ENCODE data around the gene GNG13. TPM values are rescaled to one million over a fixed set of nuclear protein-coding genes. Genes with fewer than 3 reads are reported as not detected.

The GNG13 gene
- total and polyA plus RNA-seq, 2 experiments from 2014 or later = 0.29 TPM; not detected in 1

DNA sequence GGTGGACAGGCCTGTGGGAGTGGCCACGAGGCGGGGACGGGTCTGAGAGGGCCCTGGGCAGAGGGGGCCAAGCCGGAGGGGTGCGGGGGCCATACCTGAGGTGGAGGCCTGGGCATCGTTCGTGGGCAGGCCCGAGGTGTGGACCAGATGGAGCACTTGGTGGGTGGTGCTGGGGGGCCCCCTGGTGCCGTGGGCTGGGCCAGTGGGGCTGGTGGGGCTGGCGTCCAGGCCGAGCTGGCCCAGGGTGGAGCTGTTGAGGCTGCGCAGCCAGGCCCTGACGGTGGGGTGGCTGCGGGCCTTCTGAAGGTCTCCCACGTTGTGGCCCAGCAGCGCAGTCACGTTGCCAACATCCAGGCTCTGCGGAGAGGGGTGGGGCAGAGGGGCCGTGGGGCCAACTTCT, 30.6 kb downstream of the GNG13 start:
- DNase-seq (ENCODE audit: low spot score) (no peak), ATAC-seq (no peak)
- H3K27ac Mint-ChIP-seq = no peak overlapping the region
- H3K4me2 ChIP-seq = no peak overlapping the region
- H3K36me3 ChIP-seq (ENCODE audit: insufficient read depth) = no peaks in the 10 kb centered on the region
- no peaks in the 10 kb centered on the region for H3K9me2 ChIP-seq (ENCODE audit: insufficient read depth)
- H3K27me3 Mint-ChIP-seq (ENCODE audit: insufficient read depth, low read depth, poor library complexity) = peaks cover 12% of the 10 kb centered on the region
- 0 out of 2 replicates have a peak, but pooled peaks cover 3% of the 10 kb centered on the region for H3F3A ChIP-seq (replicated peaks; ENCODE audit: low read depth)
- no peak overlapping the region for H3K4me3 Mint-ChIP-seq
- H3K36me3 Mint-ChIP-seq (ENCODE audit: low read depth) = no peaks in the 10 kb centered on the region
- TF ChIP-seq, protein P1, sequence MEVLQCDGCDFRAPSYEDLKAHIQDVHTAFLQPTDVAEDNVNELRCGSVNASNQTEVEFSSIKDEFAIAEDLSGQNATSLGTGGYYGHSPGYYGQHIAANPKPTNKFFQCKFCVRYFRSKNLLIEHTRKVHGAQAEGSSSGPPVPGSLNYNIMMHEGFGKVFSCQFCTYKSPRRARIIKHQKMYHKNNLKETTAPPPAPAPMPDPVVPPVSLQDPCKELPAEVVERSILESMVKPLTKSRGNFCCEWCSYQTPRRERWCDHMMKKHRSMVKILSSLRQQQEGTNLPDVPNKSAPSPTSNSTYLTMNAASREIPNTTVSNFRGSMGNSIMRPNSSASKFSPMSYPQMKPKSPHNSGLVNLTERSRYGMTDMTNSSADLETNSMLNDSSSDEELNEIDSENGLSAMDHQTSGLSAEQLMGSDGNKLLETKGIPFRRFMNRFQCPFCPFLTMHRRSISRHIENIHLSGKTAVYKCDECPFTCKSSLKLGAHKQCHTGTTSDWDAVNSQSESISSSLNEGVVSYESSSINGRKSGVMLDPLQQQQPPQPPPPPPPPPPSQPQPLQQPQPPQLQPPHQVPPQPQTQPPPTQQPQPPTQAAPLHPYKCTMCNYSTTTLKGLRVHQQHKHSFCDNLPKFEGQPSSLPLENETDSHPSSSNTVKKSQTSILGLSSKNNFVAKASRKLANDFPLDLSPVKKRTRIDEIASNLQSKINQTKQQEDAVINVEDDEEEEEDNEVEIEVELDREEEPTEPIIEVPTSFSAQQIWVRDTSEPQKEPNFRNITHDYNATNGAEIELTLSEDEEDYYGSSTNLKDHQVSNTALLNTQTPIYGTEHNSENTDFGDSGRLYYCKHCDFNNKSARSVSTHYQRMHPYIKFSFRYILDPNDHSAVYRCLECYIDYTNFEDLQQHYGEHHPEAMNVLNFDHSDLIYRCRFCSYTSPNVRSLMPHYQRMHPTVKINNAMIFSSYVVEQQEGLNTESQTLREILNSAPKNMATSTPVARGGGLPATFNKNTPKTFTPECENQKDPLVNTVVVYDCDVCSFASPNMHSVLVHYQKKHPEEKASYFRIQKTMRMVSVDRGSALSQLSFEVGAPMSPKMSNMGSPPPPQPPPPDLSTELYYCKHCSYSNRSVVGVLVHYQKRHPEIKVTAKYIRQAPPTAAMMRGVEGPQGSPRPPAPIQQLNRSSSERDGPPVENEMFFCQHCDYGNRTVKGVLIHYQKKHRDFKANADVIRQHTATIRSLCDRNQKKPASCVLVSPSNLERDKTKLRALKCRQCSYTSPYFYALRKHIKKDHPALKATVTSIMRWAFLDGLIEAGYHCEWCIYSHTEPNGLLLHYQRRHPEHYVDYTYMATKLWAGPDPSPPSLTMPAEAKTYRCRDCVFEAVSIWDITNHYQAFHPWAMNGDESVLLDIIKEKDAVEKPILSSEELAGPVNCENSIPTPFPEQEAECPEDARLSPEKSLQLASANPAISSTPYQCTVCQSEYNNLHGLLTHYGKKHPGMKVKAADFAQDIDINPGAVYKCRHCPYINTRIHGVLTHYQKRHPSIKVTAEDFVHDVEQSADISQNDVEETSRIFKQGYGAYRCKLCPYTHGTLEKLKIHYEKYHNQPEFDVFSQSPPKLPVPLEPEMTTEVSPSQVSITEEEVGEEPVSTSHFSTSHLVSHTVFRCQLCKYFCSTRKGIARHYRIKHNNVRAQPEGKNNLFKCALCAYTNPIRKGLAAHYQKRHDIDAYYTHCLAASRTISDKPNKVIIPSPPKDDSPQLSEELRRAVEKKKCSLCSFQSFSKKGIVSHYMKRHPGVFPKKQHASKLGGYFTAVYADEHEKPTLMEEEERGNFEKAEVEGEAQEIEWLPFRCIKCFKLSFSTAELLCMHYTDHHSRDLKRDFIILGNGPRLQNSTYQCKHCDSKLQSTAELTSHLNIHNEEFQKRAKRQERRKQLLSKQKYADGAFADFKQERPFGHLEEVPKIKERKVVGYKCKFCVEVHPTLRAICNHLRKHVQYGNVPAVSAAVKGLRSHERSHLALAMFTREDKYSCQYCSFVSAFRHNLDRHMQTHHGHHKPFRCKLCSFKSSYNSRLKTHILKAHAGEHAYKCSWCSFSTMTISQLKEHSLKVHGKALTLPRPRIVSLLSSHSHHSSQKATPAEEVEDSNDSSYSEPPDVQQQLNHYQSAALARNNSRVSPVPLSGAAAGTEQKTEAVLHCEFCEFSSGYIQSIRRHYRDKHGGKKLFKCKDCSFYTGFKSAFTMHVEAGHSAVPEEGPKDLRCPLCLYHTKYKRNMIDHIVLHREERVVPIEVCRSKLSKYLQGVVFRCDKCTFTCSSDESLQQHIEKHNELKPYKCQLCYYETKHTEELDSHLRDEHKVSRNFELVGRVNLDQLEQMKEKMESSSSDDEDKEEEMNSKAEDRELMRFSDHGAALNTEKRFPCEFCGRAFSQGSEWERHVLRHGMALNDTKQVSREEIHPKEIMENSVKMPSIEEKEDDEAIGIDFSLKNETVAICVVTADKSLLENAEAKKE (CRISPR knock-in tag; IDR thresholded peaks at IDR 0.05) = no peak
- TF ChIP-seq, protein P2, sequence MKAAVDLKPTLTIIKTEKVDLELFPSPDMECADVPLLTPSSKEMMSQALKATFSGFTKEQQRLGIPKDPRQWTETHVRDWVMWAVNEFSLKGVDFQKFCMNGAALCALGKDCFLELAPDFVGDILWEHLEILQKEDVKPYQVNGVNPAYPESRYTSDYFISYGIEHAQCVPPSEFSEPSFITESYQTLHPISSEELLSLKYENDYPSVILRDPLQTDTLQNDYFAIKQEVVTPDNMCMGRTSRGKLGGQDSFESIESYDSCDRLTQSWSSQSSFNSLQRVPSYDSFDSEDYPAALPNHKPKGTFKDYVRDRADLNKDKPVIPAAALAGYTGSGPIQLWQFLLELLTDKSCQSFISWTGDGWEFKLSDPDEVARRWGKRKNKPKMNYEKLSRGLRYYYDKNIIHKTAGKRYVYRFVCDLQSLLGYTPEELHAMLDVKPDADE (IDR thresholded peaks at IDR 0.05) = no peak
- TF ChIP-seq EZH2 (IDR thresholded peaks at IDR 0.05; ENCODE audit: low read depth, unreplicated experiment) (no peak), CREB1 (CRISPR knock-in tag; IDR thresholded peaks at IDR 0.05; ENCODE audit: low read depth) (no peak), POLR2AphosphoS5 (IDR thresholded peaks at IDR 0.05; ENCODE audit: low read depth) (no peak), JUNB (IDR thresholded peaks at IDR 0.05; ENCODE audit: unreplicated experiment) (no peak), STAT1 (IDR thresholded peaks at IDR 0.05; ENCODE audit: unreplicated experiment) (no peak), EZH2phosphoT487 (IDR thresholded peaks at IDR 0.05; ENCODE audit: unreplicated experiment) (no peak)
- TF ChIP-seq, protein P3, sequence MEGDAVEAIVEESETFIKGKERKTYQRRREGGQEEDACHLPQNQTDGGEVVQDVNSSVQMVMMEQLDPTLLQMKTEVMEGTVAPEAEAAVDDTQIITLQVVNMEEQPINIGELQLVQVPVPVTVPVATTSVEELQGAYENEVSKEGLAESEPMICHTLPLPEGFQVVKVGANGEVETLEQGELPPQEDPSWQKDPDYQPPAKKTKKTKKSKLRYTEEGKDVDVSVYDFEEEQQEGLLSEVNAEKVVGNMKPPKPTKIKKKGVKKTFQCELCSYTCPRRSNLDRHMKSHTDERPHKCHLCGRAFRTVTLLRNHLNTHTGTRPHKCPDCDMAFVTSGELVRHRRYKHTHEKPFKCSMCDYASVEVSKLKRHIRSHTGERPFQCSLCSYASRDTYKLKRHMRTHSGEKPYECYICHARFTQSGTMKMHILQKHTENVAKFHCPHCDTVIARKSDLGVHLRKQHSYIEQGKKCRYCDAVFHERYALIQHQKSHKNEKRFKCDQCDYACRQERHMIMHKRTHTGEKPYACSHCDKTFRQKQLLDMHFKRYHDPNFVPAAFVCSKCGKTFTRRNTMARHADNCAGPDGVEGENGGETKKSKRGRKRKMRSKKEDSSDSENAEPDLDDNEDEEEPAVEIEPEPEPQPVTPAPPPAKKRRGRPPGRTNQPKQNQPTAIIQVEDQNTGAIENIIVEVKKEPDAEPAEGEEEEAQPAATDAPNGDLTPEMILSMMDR (conservative IDR thresholded peaks at IDR 0.05; ENCODE audit: low read depth in 2 of 2) = no peak
- TF ChIP-seq, protein P4, sequence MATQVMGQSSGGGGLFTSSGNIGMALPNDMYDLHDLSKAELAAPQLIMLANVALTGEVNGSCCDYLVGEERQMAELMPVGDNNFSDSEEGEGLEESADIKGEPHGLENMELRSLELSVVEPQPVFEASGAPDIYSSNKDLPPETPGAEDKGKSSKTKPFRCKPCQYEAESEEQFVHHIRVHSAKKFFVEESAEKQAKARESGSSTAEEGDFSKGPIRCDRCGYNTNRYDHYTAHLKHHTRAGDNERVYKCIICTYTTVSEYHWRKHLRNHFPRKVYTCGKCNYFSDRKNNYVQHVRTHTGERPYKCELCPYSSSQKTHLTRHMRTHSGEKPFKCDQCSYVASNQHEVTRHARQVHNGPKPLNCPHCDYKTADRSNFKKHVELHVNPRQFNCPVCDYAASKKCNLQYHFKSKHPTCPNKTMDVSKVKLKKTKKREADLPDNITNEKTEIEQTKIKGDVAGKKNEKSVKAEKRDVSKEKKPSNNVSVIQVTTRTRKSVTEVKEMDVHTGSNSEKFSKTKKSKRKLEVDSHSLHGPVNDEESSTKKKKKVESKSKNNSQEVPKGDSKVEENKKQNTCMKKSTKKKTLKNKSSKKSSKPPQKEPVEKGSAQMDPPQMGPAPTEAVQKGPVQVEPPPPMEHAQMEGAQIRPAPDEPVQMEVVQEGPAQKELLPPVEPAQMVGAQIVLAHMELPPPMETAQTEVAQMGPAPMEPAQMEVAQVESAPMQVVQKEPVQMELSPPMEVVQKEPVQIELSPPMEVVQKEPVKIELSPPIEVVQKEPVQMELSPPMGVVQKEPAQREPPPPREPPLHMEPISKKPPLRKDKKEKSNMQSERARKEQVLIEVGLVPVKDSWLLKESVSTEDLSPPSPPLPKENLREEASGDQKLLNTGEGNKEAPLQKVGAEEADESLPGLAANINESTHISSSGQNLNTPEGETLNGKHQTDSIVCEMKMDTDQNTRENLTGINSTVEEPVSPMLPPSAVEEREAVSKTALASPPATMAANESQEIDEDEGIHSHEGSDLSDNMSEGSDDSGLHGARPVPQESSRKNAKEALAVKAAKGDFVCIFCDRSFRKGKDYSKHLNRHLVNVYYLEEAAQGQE (IDR thresholded peaks at IDR 0.05; ENCODE audit: unreplicated experiment) = no peak
- H3K4me1 Mint-ChIP-seq = no peaks in the 10 kb centered on the region
- H2AFZ ChIP-seq = no peak overlapping the region
- no peaks in the 10 kb centered on the region for H3K9me3 Mint-ChIP-seq
- no peak overlapping the region for H3K4me3 ChIP-seq
- no peaks in the 10 kb centered on the region for H3K79me2 ChIP-seq (replicated peaks; ENCODE audit: insufficient read depth)
- H3K27me3 ChIP-seq (ENCODE audit: insufficient read depth) = no peaks in the 10 kb centered on the region
- no peaks in the 10 kb centered on the region for H4K20me1 ChIP-seq (replicated peaks; ENCODE audit: insufficient read depth)
- H3K27ac ChIP-seq (ENCODE audit: low read depth) = no peak overlapping the region
- no peaks in the 10 kb centered on the region for H3K4me1 ChIP-seq (ENCODE audit: insufficient read depth)
